Kidney epithelial cell (primary cell): Measurements from ENCODE around the gene DNAJA1. TPM values are rescaled to one million over a fixed set of nuclear protein-coding genes. Genes with fewer than 3 reads are reported as not detected.

Experiments
- DNase-seq: peaks from one replicate; pipeline ENCODE4 v3.0.0-alpha.2; 2010; ENCODE audit warnings: low read depth
- H3K27me3 ChIP-seq: 2 replicates; pipeline ENCODE4 v1.6.0; 2011; ENCODE audit warnings: low read length; ENCODE audit not compliant: control insufficient read depth, insufficient read depth
- H3K36me3 ChIP-seq: 2 replicates; pipeline ENCODE4 v1.5.1; 2011; ENCODE audit warnings: low read length; ENCODE audit not compliant: control insufficient read depth, insufficient read depth
- H3K4me3 ChIP-seq: 2 replicates; pipeline ENCODE4 v1.5.1; 2011; ENCODE audit warnings: low read depth, mild to moderate bottlenecking, control low read depth, low read length
- total RNA-seq: library from RNA; depleted of rRNA; stranded (reverse); fragments of >200 nt; gene quantifications from 2 replicates; pipeline ENCODE4 v1.2.3, GENCODE V29; 2015
- TF ChIP-seq, protein P1 (sequence below): IDR thresholded peaks from 2 replicates; pipeline ENCODE4 v1.5.1; 2011; ENCODE audit warnings: mild to moderate bottlenecking, moderate library complexity, low read length, control low read depth, inconsistent platforms; ENCODE audit not compliant: insufficient read depth, poor library complexity, severe bottlenecking

Gene DNAJA1
- total RNA-seq = 138 and 166 TPM in 2 replicates

DNA sequence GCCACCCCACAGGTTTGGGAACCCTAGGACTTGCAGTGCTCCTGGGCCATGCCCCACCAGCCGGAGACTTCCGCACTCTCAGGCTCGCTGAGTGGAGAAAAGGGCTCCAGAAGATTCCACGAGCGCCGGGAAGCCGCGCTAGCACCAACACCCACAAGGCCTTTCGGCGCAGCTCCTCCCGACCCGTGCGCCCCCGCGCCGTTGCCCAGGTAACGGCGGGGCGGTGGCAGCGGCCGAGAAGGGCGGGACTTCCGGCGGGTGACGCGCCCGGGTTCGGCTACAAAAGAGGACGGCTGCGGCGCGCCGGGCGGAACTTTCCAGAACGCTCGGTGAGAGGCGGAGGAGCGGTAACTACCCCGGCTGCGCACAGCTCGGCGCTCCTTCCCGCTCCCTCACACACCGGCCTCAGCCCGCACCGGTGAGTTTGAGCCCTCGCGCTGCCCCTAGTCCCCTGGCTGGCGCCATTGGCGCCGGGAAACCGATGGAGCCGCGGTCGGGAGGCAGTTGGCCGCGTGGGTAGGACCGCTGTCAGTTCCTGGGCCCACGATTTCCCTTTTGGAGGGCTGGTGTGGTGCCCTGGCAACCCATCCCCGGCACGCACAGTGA is at the start of gene DNAJA1:
TSS of gene DNAJA1 (plus strand) at position 308 of the 606 bp plus-strand sequence. CDS start 1,212 bp downstream, outside the sequence.
- Histone ChIP-seq H3K36me3 (no peaks in the 10 kb centered on the region), H3K4me3 (peak within 1 kb of the TSS; percentile 98), H3K27me3 (no peaks in the 10 kb centered on the region)
- TF ChIP-seq, protein P1, sequence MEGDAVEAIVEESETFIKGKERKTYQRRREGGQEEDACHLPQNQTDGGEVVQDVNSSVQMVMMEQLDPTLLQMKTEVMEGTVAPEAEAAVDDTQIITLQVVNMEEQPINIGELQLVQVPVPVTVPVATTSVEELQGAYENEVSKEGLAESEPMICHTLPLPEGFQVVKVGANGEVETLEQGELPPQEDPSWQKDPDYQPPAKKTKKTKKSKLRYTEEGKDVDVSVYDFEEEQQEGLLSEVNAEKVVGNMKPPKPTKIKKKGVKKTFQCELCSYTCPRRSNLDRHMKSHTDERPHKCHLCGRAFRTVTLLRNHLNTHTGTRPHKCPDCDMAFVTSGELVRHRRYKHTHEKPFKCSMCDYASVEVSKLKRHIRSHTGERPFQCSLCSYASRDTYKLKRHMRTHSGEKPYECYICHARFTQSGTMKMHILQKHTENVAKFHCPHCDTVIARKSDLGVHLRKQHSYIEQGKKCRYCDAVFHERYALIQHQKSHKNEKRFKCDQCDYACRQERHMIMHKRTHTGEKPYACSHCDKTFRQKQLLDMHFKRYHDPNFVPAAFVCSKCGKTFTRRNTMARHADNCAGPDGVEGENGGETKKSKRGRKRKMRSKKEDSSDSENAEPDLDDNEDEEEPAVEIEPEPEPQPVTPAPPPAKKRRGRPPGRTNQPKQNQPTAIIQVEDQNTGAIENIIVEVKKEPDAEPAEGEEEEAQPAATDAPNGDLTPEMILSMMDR = no peak
- DNase-seq = peak; percentile 49

DNA sequence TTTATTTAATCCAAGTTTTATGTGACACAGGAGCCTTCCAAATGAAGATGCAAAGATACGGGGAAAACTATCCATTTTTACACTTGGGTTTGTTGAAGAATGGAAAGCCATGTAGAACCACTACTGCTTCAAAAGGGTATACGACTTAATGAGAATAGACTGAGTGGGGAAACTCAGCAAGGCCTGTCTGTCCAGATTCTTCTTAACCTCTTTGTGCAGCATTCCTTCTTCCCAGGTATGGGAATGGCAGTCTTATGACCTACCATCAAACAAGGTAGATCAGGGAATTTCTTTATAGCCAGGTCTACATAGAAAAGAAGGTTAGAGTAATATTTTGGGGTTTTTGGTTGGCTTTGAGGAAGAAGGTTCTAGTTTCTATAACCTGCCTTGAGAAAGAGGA is 47.0 kb upstream of the DNAJA1 start:
- no peaks in the 10 kb centered on the region for H3K36me3 ChIP-seq
- H3K27me3 ChIP-seq = no peaks in the 10 kb centered on the region

DNA sequence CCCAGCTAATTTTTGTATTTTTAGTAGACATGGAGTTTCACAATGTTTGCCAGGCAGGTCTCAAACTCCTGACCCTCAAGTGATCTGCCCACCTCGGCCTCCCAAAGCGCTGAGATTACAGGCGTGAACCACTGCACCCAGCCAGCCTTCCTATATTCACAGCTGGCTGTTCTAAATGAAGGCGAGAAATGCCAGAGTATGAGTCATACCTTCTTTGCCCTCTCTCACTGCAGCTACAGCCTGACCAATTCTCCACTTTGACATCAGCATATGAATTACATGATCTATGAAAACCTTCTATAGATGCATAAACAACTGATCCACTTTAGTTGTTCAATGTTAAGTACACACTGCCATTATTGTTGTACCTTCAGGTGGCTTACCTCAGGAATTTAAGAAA is 38.1 kb upstream of the DNAJA1 start:
- Histone ChIP-seq H3K4me3 (no peak overlapping the region), H3K36me3 (peaks cover 3% of the 10 kb centered on the region), H3K27me3 (no peaks in the 10 kb centered on the region)
- DNase-seq = no peak
- TF ChIP-seq, protein P1 = no peak

More for the DNA sequence above, 47.0 kb upstream of the DNAJA1 start:
- TF ChIP-seq, protein P1 = no peak
- H3K4me3 ChIP-seq = no peak overlapping the region
- DNase-seq = no peak

DNA sequence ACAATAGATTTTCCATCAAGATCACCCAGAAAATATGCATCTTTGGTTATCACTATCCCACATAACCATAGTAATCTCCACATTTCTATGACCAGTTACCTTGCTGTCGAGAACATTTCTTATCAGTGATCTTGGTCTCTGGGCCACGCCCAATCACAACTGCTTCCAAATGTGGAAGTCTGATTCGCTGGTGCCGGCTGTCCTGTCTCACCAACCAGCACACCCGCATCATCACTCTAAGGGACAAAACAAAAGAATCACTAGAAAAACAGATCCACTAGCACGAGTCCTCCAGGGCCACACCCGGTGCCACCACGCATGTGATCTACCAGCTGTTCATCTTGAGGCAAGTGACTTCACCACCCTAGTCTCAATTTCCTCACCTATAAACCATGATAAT is 35.4 kb upstream of the DNAJA1 start:
- TF ChIP-seq, protein P1 = no peak
- peaks cover 3% of the 10 kb centered on the region for H3K36me3 ChIP-seq
- no peaks in the 10 kb centered on the region for H3K27me3 ChIP-seq
- DNase-seq = no peak
- H3K4me3 ChIP-seq = no peak overlapping the region

DNA sequence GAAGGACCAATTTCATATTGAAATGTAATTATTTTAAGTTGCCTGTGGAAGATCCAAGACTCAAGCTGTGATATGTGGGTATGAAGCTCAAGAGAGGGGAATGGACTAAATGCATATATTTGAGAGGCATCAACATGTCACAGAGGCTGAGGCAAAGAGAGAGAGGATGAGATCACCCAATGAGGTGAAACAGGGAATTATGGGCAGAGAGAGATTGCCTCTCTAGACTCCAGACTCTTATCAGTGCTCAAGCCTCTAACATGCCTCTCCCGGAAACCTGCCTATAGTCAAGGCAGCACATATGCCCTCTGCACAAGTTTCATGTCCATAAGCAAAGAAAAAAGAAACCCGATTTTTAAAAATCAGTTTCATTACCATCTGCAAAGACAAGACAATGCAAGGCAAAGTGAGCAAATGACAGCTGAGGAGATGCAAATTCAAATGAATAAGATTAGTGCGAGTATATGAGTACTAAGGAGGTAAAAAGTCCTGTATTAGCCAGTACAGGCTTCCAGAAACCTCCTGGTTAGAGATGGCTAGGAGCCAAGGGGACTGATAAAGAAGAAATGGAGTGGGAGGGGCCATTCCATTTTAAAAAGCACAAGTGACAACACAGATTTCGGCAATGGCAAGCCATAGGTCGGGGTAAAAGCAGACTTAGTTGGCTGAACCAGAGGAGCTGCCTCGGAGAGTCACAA is 33.0 kb upstream of the DNAJA1 start:
- peaks cover 2% of the 10 kb centered on the region for H3K36me3 ChIP-seq
- TF ChIP-seq, protein P1 = no peak
- DNase-seq = no peak

More for the DNA sequence above, 33.0 kb upstream of the DNAJA1 start:
- H3K27me3 ChIP-seq = no peaks in the 10 kb centered on the region
- H3K4me3 ChIP-seq = no peak overlapping the region
